HL-60 (cell line): ENCODE results near the gene VTI1A.

Source experiments
- DNase-seq, 2 experiments: peaks; one replicate each; pipeline ENCODE4 v3.0.0-alpha.2; 2010 to 2020; ENCODE audit warnings: low read depth in 1 of 2, low spot score in 1 of 2
- H3K27ac ChIP-seq: fragments of 250-450 bp; sonication (Bioruptor Pico); replicated peaks from 2 replicates; pipeline ENCODE4 v1.5.1; 2020; ENCODE audit warnings: mild to moderate bottlenecking, moderate library complexity
- H3K27me3 ChIP-seq: fragments of 250-450 bp; sonication (Bioruptor Pico); 2 replicates; pipeline ENCODE4 v1.5.1; 2021; ENCODE audit warnings: mild to moderate bottlenecking, moderate library complexity; ENCODE audit not compliant: insufficient read depth, poor library complexity, severe bottlenecking
- H3K4me3 ChIP-seq: replicated peaks from 2 replicates; pipeline ENCODE4 v1.5.1; 2011; ENCODE audit warnings: mild to moderate bottlenecking, control low read depth, low read length; ENCODE audit not compliant: insufficient read depth
- GABPA ChIP-seq: IDR thresholded peaks from 2 replicates; pipeline ENCODE4 v1.6.1; 2012; ENCODE audit warnings: low read depth
- POLR2AphosphoS5 ChIP-seq: IDR thresholded peaks from 2 replicates; pipeline ENCODE4 v1.6.1; 2012; ENCODE audit warnings: low read depth
- SPI1 ChIP-seq: IDR thresholded peaks from 2 replicates; pipeline ENCODE4 v1.6.1; 2012; ENCODE audit warnings: low read depth, mild to moderate bottlenecking, borderline replicate concordance
- TF ChIP-seq, protein P1 (sequence below): IDR thresholded peaks from 2 replicates; pipeline ENCODE4 v1.6.1; 2012; ENCODE audit warnings: low read depth; ENCODE audit not compliant: insufficient replicate concordance
- TF ChIP-seq, protein P2 (sequence below): IDR thresholded peaks from one replicate; pipeline ENCODE4 v1.5.1; 2011; ENCODE audit warnings: low read length, control low read depth, inconsistent platforms; ENCODE audit not compliant: insufficient read depth

VTI1A gene

DNA sequence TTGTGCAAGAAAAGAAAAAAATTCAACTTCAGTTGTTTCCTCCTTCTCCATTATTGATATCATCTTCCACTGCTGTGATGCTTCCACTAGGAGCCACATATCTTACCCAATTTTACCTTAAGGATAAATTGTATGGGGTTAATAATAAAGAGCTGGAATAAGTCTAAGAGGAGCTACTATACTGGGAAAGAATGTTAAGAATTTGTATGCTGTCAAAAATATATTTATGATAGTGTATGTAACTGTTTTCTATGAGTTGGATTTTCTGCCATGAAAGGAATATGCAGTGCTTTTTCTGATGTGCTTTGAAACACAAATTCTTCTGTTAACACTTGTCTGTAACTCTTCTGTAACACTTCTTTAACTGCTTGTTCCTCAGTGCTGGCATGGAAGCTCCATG, 219.1 kb downstream of the VTI1A start:
- Histone ChIP-seq H3K27me3 (no peaks in the 10 kb centered on the region), H3K4me3 (no peak overlapping the region), H3K27ac (no peak overlapping the region)
- DNase-seq, result no peak
- TF ChIP-seq GABPA (no peak), SPI1 (no peak), POLR2AphosphoS5 (no peak)
- TF ChIP-seq, protein P1, sequence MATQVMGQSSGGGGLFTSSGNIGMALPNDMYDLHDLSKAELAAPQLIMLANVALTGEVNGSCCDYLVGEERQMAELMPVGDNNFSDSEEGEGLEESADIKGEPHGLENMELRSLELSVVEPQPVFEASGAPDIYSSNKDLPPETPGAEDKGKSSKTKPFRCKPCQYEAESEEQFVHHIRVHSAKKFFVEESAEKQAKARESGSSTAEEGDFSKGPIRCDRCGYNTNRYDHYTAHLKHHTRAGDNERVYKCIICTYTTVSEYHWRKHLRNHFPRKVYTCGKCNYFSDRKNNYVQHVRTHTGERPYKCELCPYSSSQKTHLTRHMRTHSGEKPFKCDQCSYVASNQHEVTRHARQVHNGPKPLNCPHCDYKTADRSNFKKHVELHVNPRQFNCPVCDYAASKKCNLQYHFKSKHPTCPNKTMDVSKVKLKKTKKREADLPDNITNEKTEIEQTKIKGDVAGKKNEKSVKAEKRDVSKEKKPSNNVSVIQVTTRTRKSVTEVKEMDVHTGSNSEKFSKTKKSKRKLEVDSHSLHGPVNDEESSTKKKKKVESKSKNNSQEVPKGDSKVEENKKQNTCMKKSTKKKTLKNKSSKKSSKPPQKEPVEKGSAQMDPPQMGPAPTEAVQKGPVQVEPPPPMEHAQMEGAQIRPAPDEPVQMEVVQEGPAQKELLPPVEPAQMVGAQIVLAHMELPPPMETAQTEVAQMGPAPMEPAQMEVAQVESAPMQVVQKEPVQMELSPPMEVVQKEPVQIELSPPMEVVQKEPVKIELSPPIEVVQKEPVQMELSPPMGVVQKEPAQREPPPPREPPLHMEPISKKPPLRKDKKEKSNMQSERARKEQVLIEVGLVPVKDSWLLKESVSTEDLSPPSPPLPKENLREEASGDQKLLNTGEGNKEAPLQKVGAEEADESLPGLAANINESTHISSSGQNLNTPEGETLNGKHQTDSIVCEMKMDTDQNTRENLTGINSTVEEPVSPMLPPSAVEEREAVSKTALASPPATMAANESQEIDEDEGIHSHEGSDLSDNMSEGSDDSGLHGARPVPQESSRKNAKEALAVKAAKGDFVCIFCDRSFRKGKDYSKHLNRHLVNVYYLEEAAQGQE, result no peak
- TF ChIP-seq, protein P2, sequence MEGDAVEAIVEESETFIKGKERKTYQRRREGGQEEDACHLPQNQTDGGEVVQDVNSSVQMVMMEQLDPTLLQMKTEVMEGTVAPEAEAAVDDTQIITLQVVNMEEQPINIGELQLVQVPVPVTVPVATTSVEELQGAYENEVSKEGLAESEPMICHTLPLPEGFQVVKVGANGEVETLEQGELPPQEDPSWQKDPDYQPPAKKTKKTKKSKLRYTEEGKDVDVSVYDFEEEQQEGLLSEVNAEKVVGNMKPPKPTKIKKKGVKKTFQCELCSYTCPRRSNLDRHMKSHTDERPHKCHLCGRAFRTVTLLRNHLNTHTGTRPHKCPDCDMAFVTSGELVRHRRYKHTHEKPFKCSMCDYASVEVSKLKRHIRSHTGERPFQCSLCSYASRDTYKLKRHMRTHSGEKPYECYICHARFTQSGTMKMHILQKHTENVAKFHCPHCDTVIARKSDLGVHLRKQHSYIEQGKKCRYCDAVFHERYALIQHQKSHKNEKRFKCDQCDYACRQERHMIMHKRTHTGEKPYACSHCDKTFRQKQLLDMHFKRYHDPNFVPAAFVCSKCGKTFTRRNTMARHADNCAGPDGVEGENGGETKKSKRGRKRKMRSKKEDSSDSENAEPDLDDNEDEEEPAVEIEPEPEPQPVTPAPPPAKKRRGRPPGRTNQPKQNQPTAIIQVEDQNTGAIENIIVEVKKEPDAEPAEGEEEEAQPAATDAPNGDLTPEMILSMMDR, result no peak

DNA sequence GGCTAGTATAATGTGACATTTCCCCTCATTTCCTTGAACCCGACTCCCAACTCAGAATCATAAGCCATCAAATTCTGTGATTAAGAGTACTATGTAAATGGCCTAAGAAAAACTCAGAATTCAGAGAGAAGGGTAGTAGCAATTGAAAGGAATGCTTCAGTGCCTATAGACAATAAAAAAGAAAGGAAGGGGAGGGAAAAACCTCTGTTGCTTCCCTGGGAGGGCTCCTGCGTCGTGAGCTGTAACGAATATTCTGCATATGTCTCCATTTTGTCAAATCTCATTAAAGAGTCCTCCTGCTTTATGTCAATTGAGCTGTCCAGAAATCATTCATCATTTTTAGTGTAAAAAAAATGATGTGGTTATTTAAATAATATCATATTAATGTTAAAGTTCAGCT, 223.0 kb downstream of the VTI1A start:
- no peak for DNase-seq
- Histone ChIP-seq H3K4me3 (no peak overlapping the region), H3K27ac (no peak overlapping the region), H3K27me3 (no peaks in the 10 kb centered on the region)
- TF ChIP-seq, protein P2, result no peak
- no peak for TF ChIP-seq POLR2AphosphoS5
- no peak for TF ChIP-seq SPI1
- no peak for TF ChIP-seq GABPA
- TF ChIP-seq, protein P1, result no peak

DNA sequence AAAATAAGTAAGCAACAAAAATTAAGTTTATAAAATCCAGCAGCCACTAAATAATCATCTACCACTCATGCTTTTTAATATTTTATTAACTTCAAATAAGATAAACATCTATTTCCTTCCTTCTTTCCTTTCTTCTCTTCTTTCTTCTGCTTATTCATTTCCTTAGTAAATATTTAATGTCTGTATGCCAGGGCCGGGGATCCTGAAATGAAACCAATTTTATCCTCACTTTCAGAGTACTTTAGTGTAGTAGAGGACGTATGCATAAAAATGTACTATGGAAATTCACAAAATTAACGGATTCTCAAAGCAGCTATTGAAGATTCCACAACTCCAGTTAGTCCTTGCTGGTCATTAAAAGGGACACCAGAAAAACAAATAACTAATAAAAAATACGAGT, 224.7 kb downstream of the VTI1A start:
- TF ChIP-seq, protein P1, result no peak
- TF ChIP-seq SPI1 (no peak), GABPA (no peak), POLR2AphosphoS5 (no peak)

More for the DNA sequence above, 224.7 kb downstream of the VTI1A start:
- DNase-seq, result no peak
- H3K27ac ChIP-seq, result no peak overlapping the region
- no peaks in the 10 kb centered on the region for H3K27me3 ChIP-seq
- H3K4me3 ChIP-seq, result no peak overlapping the region
